K562 (cell line): Measurements from ENCODE around the gene FGF11. TPM values are rescaled to one million over a fixed set of nuclear protein-coding genes. Genes with fewer than 3 reads are reported as not detected.

Experiments used
- BCL6 ChIP-seq: fragments of 250-450 bp; sonication (Bioruptor Pico); IDR thresholded peaks from 2 replicates; pipeline ENCODE4 v1.4.0; 2020
- CREM ChIP-seq: IDR thresholded peaks from 2 replicates; pipeline ENCODE4 v1.6.1; 2014; ENCODE audit warnings: antibody characterized with exemption, low read depth
- ESRRB ChIP-seq: fragments of 250-450 bp; sonication (Bioruptor Pico); IDR thresholded peaks from 2 replicates; pipeline ENCODE4 v1.5.0; 2020; ENCODE audit warnings: mild to moderate bottlenecking, moderate library complexity, borderline replicate concordance
- HLTF ChIP-seq: fragments of 450-650 bp; IDR thresholded peaks from 2 replicates; pipeline ENCODE4 v1.6.1; 2016
- HNRNPH1 ChIP-seq: fragments of 200-400 bp; formaldehyde crosslinking; optimal IDR thresholded peaks from 2 replicates; pipeline ENCODE3; 2017; ENCODE audit warnings: low read depth, mild to moderate bottlenecking, low read length, moderate library complexity
- KAT7 ChIP-seq: sonication (generic); formaldehyde crosslinking; IDR thresholded peaks from 2 replicates; pipeline ENCODE4 v1.8.0; 2022; ENCODE audit warnings: missing genetic modification reagents, mild to moderate bottlenecking, borderline replicate concordance
- PHF21A ChIP-seq: fragments of 450-650 bp; IDR thresholded peaks from 2 replicates; pipeline ENCODE4 v1.6.1; 2017; ENCODE audit warnings: low read depth, borderline replicate concordance
- SNIP1 ChIP-seq: fragments of 450-650 bp; IDR thresholded peaks from 2 replicates; pipeline ENCODE4 v1.7.1; 2017; ENCODE audit warnings: low read depth, mild to moderate bottlenecking
- ZNF217 ChIP-seq: sonication (generic); formaldehyde crosslinking; IDR thresholded peaks from 2 replicates; pipeline ENCODE4 v1.8.0; 2022; ENCODE audit warnings: mild to moderate bottlenecking, missing genetic modification reagents
- ZNF436 ChIP-seq: fragments of 250-450, 450-650 bp; sonication (Bioruptor Pico); formaldehyde crosslinking; IDR thresholded peaks from 2 replicates; pipeline ENCODE4 v1.7.0; 2020; ENCODE audit warnings: mild to moderate bottlenecking
- polyA plus RNA-seq, 8 experiments: library from polyadenylated mRNA; depleted of rRNA in 4 of 8; stranded (reverse) in 5 of 8; unstranded in 3 of 8; fragments of >200 nt; fragmentation: Nextera tagmentation in 2 of 8; fragmentation: Illumina TruSeq in 1 of 8; extraction: Ambion mirVana in 2 of 8; extraction: Trizol in 1 of 8; gene quantifications; 2 replicates each; pipeline versions ENCODE4 v1.2.1 to v1.2.3, GENCODE V29; 2011 to 2014; ENCODE audit warnings: inconsistent platforms in 1 of 8, missing spikeins in 1 of 8
- total RNA-seq, 7 experiments: library from RNA; depleted of rRNA in 6 of 7; stranded (reverse); fragments of >200 nt in 6 of 7; fragmentation: Illumina TruSeq in 2 of 7; extraction: Trizol in 2 of 7; gene quantifications; 2 replicates each; pipeline versions ENCODE4 v1.2.1 to v1.2.3, GENCODE V29; 2011 to 2021; ENCODE audit warnings: low replicate concordance in 1 of 7
- TF ChIP-seq, protein P1 (sequence below): fragments of 250-450 bp; sonication (Bioruptor Pico); IDR thresholded peaks from 2 replicates; pipeline ENCODE4 v1.8.0; 2022; ENCODE audit warnings: inconsistent platforms, mild to moderate bottlenecking, moderate library complexity, borderline replicate concordance
- TF ChIP-seq, protein P2 (sequence below), 2 experiments: fragments of 450-650 bp in 1 of 2; sonication (generic) in 1 of 2; formaldehyde crosslinking in 1 of 2; IDR thresholded peaks in 1 of 2; conservative IDR thresholded peaks in 1 of 2; 2 replicates each; pipeline versions ENCODE4 v1.6.1 to v1.8.1; 2016 to 2023; ENCODE audit warnings: mild to moderate bottlenecking in 2 of 2, moderate library complexity in 2 of 2, inconsistent platforms in 1 of 2, missing genetic modification reagents in 1 of 2
- TF ChIP-seq, protein P3 (sequence below): fragments of 450-650 bp; IDR thresholded peaks from 2 replicates; pipeline ENCODE4 v1.6.1; 2016; ENCODE audit warnings: borderline replicate concordance

FGF11 gene
- total and polyA plus RNA-seq, 9 of the 15 experiments (the other 6 are each of a cell fraction or from before 2014, with no cell fraction given): 1.2 to 7.5 (median 3.0) TPM

DNA sequence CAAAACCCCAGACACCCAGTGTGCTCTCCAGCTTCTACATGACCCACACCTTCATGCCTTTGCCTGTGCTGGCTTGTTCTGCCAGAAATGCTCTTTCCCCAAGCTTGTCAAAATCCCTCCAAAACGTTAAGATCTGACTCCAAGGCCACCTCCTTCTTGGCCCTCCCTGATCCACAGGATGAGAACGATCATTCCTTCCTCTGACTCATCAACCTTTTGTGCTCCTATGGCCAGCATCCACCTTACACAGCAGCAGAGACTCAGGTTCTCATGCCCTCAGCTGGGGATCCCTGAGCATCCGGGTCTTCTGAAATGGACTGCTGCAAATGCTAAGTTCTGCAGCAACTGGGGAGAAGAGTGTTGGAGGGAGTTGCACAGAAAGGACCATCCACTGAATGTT is 37.2 kb downstream of the FGF11 start (continued):
- TF ChIP-seq, protein P1, sequence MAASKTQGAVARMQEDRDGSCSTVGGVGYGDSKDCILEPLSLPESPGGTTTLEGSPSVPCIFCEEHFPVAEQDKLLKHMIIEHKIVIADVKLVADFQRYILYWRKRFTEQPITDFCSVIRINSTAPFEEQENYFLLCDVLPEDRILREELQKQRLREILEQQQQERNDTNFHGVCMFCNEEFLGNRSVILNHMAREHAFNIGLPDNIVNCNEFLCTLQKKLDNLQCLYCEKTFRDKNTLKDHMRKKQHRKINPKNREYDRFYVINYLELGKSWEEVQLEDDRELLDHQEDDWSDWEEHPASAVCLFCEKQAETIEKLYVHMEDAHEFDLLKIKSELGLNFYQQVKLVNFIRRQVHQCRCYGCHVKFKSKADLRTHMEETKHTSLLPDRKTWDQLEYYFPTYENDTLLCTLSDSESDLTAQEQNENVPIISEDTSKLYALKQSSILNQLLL (CRISPR knock-in tag): no peak
- no peak for TF ChIP-seq ZNF217 (CRISPR knock-in tag)
- TF ChIP-seq ESRRB (CRISPR knock-in tag): no peak
- no peak for TF ChIP-seq PHF21A
- no peak for TF ChIP-seq HLTF
- no peak for TF ChIP-seq HNRNPH1
- no peak for TF ChIP-seq BCL6 (CRISPR knock-in tag)
- TF ChIP-seq KAT7 (CRISPR knock-in tag): no peak
- no peak for TF ChIP-seq ZNF436
- no peak for TF ChIP-seq CREM
- no peak for TF ChIP-seq SNIP1
- TF ChIP-seq, protein P2, sequence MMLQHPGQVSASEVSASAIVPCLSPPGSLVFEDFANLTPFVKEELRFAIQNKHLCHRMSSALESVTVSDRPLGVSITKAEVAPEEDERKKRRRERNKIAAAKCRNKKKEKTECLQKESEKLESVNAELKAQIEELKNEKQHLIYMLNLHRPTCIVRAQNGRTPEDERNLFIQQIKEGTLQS (IDR thresholded peaks at IDR 0.05): peak; percentile 36
- TF ChIP-seq, protein P2 (CRISPR knock-in tag; conservative IDR thresholded peaks at IDR 0.05): no peak
- TF ChIP-seq, protein P3, sequence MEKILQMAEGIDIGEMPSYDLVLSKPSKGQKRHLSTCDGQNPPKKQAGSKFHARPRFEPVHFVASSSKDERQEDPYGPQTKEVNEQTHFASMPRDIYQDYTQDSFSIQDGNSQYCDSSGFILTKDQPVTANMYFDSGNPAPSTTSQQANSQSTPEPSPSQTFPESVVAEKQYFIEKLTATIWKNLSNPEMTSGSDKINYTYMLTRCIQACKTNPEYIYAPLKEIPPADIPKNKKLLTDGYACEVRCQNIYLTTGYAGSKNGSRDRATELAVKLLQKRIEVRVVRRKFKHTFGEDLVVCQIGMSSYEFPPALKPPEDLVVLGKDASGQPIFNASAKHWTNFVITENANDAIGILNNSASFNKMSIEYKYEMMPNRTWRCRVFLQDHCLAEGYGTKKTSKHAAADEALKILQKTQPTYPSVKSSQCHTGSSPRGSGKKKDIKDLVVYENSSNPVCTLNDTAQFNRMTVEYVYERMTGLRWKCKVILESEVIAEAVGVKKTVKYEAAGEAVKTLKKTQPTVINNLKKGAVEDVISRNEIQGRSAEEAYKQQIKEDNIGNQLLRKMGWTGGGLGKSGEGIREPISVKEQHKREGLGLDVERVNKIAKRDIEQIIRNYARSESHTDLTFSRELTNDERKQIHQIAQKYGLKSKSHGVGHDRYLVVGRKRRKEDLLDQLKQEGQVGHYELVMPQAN: no peak
